Measurements from ENCODE around the gene CNTNAP2. TPM values are rescaled to one million over a fixed set of nuclear protein-coding genes. Genes with fewer than 3 reads are reported as not detected.

Gene CNTNAP2
- total and polyA plus RNA-seq, 2 donors (not counting 1 experiment from before 2014, with no cell fraction given), result not detected

DNA sequence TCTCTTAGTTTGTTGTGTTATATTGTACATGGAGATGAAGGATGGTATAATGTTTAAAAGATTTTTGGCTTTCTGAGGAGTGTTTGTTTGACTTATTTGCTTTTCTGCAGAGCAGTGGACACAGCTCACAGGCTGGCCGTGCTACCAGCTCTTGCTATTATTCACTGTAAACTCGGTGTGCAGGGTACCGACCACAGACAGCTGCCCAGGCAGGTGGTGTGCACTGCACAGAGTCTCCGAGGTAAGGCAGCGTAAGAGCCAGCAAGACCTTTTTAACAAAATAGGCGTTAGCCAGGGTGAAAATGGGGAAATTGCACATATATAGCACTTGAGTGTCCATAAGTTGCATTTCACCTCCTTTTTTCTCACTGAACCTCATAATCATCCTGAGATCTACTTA, 438.0 kb downstream of the CNTNAP2 start:
- H3K27me3 ChIP-seq (ENCODE audit: control insufficient read depth, insufficient read depth, low read length), result no peaks in the 10 kb centered on the region
- H3K4me3 ChIP-seq (replicated peaks in 1 of 4; ENCODE audit: control extremely low read depth in 1 of 4, insufficient read depth in 1 of 4, low read depth in 3 of 4, low read length in 4 of 4), result no peak overlapping the region
- no peaks in the 10 kb centered on the region for H3K36me3 ChIP-seq (ENCODE audit: control insufficient read depth, insufficient read depth, low read length)
- H3K9ac ChIP-seq (ENCODE audit: insufficient read depth, low read length), result no peak overlapping the region
- no peaks in the 10 kb centered on the region for H3K4me1 ChIP-seq (ENCODE audit: control insufficient read depth, extremely low read depth, insufficient read depth, low read length)
- no peaks in the 10 kb centered on the region for H4K20me1 ChIP-seq (ENCODE audit: control insufficient read depth, extremely low read depth, insufficient read depth, low read length)
- DNase-seq (ENCODE audit: low read depth in 2 of 2), result no peak
- H3K9me3 ChIP-seq (ENCODE audit: control insufficient read depth, insufficient read depth, low read depth, low read length), result no peaks in the 10 kb centered on the region
- no peak overlapping the region for H3K27ac ChIP-seq (ENCODE audit: insufficient read depth, low read length)
- no peak overlapping the region for H3K4me2 ChIP-seq (ENCODE audit: extremely low read depth, insufficient read depth, low read length)
- no peak overlapping the region for H2AFZ ChIP-seq (ENCODE audit: low read length)
- no peak for TF ChIP-seq EZH2 (IDR thresholded peaks at IDR 0.05; ENCODE audit: low read length, missing control alignments)
- TF ChIP-seq, protein P1, sequence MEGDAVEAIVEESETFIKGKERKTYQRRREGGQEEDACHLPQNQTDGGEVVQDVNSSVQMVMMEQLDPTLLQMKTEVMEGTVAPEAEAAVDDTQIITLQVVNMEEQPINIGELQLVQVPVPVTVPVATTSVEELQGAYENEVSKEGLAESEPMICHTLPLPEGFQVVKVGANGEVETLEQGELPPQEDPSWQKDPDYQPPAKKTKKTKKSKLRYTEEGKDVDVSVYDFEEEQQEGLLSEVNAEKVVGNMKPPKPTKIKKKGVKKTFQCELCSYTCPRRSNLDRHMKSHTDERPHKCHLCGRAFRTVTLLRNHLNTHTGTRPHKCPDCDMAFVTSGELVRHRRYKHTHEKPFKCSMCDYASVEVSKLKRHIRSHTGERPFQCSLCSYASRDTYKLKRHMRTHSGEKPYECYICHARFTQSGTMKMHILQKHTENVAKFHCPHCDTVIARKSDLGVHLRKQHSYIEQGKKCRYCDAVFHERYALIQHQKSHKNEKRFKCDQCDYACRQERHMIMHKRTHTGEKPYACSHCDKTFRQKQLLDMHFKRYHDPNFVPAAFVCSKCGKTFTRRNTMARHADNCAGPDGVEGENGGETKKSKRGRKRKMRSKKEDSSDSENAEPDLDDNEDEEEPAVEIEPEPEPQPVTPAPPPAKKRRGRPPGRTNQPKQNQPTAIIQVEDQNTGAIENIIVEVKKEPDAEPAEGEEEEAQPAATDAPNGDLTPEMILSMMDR (conservative IDR thresholded peaks at IDR 0.05 in 1 of 2, IDR thresholded peaks at IDR 0.05 in 1 of 2; ENCODE audit: low read depth in 1 of 2, low read length in 2 of 2), result no peak
- no peaks in the 10 kb centered on the region for H3K79me2 ChIP-seq (ENCODE audit: control insufficient read depth, insufficient read depth, low read length)

DNA sequence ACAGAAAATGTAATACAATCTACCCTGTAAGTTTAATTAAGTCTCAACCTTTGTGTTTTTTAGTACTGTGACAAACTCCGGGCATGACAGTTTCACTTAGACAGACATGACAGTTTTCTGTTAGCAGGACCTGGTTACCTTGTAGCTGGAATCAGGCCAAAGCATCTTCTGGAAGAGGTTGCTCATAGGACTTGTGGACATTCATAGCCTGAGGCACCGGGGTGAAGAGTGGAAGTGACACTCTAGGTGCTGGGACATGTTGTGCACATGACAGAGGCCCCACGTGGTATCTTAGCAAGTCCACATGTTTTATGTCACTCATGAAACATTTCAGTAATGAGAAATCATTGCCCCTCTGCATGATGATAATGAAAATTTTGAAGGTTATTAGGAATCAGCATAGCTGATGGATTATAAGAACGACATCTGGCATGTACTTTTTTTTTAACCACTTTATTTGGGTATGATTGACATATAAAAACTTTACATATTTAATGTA, 441.4 kb downstream of the CNTNAP2 start:
- Histone ChIP-seq H3K27ac (ENCODE audit: insufficient read depth, low read length) (no peak overlapping the region), H3K9ac (ENCODE audit: insufficient read depth, low read length) (no peak overlapping the region), H3K79me2 (ENCODE audit: control insufficient read depth, insufficient read depth, low read length) (no peaks in the 10 kb centered on the region), H2AFZ (ENCODE audit: low read length) (no peak overlapping the region), H4K20me1 (ENCODE audit: control insufficient read depth, extremely low read depth, insufficient read depth, low read length) (no peaks in the 10 kb centered on the region), H3K9me3 (ENCODE audit: control insufficient read depth, insufficient read depth, low read depth, low read length) (no peaks in the 10 kb centered on the region), H3K4me2 (ENCODE audit: extremely low read depth, insufficient read depth, low read length) (no peak overlapping the region), H3K4me1 (ENCODE audit: control insufficient read depth, extremely low read depth, insufficient read depth, low read length) (no peaks in the 10 kb centered on the region), H3K27me3 (ENCODE audit: control insufficient read depth, insufficient read depth, low read length) (no peaks in the 10 kb centered on the region), H3K36me3 (ENCODE audit: control insufficient read depth, insufficient read depth, low read length) (no peaks in the 10 kb centered on the region), H3K4me3 (replicated peaks in 1 of 4; ENCODE audit: control extremely low read depth in 1 of 4, insufficient read depth in 1 of 4, low read depth in 3 of 4, low read length in 4 of 4) (no peak overlapping the region)
- DNase-seq (ENCODE audit: low read depth in 2 of 2), result no peak
- no peak for TF ChIP-seq EZH2 (IDR thresholded peaks at IDR 0.05; ENCODE audit: low read length, missing control alignments)
- TF ChIP-seq, protein P1 (conservative IDR thresholded peaks at IDR 0.05 in 1 of 2, IDR thresholded peaks at IDR 0.05 in 1 of 2; ENCODE audit: low read depth in 1 of 2, low read length in 2 of 2), result no peak

DNA sequence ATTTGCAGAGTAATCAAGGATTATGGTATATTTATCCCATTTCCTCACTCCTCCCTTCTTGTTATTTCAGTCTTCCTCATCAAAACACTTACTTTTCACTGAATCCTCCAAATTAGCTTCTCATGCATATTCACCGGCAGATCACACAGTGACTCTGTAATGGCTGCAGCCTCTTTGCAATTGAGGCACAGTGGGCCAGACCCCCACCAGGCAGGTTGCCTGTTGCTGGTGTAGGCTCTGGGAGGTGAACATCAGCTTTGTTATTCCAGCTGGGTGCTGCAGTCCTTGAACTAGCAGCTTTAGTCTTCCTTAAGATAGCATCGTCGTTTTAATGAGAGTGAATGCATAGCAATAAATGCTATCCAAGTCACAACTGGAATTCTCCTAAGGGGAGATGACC, 449.3 kb downstream of the CNTNAP2 start:
- Histone ChIP-seq H3K9ac (ENCODE audit: insufficient read depth, low read length) (no peak overlapping the region), H2AFZ (ENCODE audit: low read length) (no peak overlapping the region), H4K20me1 (ENCODE audit: control insufficient read depth, extremely low read depth, insufficient read depth, low read length) (no peaks in the 10 kb centered on the region), H3K36me3 (ENCODE audit: control insufficient read depth, insufficient read depth, low read length) (no peaks in the 10 kb centered on the region), H3K4me1 (ENCODE audit: control insufficient read depth, extremely low read depth, insufficient read depth, low read length) (no peaks in the 10 kb centered on the region), H3K79me2 (ENCODE audit: control insufficient read depth, insufficient read depth, low read length) (no peaks in the 10 kb centered on the region), H3K4me2 (ENCODE audit: extremely low read depth, insufficient read depth, low read length) (no peak overlapping the region), H3K9me3 (ENCODE audit: control insufficient read depth, insufficient read depth, low read depth, low read length) (no peaks in the 10 kb centered on the region), H3K27ac (ENCODE audit: insufficient read depth, low read length) (no peak overlapping the region), H3K27me3 (ENCODE audit: control insufficient read depth, insufficient read depth, low read length) (no peaks in the 10 kb centered on the region), H3K4me3 (replicated peaks in 1 of 4; ENCODE audit: control extremely low read depth in 1 of 4, insufficient read depth in 1 of 4, low read depth in 3 of 4, low read length in 4 of 4) (no peak overlapping the region)
- TF ChIP-seq EZH2 (IDR thresholded peaks at IDR 0.05; ENCODE audit: low read length, missing control alignments), result no peak
- TF ChIP-seq, protein P1 (conservative IDR thresholded peaks at IDR 0.05 in 1 of 2, IDR thresholded peaks at IDR 0.05 in 1 of 2; ENCODE audit: low read depth in 1 of 2, low read length in 2 of 2), result no peak
- no peak for DNase-seq (ENCODE audit: low read depth in 2 of 2)

Measured in fibroblast of lung (primary cell).